Measurements from ENCODE around the gene CD8B.

Gene CD8B

DNA sequence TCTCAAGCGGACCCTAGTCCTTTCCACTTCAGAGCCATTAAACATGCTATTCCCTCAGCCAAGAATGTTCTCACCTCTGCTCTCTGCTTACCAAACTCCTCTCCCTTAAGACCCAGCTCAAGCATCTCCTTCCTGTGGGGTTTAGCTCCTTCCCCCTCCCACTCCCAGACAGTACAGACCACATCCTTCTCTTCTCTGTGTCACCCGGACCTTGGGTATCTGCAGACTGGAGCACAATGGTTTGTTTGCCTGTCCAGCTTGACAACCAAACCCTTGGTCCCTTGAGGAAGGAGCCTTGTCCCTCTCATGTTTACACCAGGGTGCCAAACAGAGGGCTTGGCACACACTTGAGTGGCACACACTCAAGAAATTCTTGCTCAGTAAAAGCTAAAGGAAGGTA is 66.8 kb downstream of the CD8B start:
- DNase-seq: peak; percentile 8 to 40

DNA sequence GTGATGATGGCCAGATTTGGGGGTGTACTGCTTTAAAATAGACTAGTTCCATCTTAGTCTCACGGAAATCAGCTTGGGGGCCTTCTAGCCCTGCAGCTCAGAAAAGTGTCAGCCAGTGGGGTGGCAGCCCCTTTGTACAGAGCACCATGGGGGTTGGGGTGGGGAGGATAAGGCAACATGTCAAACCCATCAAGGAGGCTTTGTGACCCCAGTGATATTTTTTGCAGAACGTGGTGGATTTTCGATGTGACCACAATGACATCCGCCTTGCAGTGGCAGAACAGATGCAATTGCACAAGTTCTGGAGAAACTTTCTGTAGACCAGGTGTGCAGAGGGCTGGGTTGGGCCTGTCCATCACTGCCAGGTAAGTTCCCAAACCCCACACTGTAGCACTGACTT is 67.9 kb downstream of the CD8B start:
- peak; percentile 32 to 46 for DNase-seq

DNA sequence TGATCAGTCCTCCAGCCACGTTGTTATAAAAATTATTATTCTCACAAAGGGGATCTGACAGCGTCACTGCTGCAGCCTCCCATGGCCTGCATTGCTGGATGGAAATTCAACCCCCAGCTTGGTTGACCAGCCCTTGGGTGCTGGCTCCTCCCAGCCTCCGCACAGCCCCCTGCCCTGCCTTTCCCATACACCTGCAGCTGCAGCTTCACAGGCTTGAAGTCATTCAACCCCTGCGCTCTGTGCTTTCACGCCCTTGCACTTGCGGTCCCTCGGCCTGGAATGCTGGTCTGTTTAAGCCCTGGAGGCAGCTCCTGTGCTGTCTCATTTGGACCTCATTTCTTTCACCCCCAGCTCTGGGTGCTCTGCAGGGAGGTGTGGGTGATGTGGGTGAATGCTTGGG is 70.1 kb downstream of the CD8B start:
- DNase-seq: no peak

DNA sequence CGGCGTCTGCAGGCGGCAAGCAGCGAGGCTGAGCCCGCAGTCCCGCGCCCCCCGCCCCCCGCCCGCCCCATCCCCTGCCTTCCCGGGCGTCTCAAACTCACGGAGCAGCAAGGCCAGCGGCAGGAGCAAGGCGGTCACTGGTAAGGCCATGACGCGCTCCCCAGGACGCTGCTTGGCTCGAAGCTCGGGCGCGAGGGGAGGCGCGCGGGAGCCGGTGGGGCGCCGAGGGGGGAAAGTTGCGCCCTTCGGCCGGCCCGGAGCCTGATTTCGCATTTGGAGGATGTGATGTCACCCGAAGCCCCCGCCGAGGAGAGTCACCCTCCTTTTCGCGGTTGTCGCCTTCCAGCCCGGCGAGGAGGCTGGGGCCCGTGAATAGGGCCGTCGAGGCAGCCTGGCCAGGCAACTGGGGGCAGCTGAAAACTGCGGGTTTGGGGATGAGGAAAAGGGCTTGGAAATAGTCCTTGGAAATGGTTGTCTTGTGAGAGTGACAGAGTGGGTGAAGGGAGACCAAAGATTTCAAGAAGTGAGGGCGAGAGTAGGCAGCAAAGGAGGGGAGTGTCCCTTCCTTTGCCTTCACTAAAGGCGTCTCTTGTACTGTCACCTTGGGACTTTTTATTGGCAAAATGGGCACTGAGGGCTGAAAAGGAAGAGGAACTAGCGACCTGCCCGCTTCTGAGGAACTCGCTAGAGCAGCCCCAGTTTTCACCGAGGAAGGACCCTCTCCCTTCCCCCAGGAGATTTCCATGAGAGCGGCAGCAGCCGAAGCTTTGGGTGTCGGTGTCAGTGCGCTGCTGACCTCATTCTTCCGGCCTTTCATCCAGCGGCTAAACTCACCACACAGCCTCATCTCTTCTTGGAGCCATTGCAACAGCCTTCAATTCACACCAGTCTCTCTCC is 70.8 kb downstream of the CD8B start, which contains the start of gene CD8A:
Gene CD8A (minus strand): TSS at position 238 of the 897 bp plus-strand sequence. CDS start 88 bp downstream, at position 150.
- DNase-seq: peak; percentile 64 to 74

DNA sequence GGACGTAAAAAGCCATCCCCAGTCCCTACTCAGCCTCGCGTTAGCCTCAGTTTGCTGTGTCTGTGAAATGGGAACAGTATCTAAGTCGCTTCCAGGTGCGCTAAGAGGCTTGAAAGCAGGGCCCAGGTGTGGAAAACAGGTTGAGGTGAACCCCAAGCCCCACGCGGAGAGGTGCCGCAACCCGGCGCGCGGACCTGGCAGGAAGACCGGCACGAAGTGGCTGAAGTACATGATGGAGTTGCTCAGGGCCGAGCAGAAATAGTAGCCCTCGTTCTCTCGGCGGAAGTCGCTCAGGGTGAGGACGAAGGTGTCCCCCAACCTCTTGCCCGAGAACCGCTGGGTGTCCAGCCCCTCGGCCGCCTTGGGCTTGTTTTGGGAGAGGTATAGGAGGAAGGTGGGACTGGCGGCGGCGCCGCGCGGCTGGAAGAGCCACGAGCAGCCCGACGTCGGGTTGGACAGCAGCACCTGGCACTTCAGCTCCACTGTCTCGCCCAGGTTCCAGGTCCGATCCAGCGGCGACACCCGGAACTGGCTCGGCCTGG is 71.5 kb downstream of the CD8B start:
- DNase-seq: peak in 1 of 2 donors; percentile 4

GRCh38 chr2:86789687-86790133 is 72.0 kb downstream of the CD8B start:
- DNase-seq: no peak

DNA sequence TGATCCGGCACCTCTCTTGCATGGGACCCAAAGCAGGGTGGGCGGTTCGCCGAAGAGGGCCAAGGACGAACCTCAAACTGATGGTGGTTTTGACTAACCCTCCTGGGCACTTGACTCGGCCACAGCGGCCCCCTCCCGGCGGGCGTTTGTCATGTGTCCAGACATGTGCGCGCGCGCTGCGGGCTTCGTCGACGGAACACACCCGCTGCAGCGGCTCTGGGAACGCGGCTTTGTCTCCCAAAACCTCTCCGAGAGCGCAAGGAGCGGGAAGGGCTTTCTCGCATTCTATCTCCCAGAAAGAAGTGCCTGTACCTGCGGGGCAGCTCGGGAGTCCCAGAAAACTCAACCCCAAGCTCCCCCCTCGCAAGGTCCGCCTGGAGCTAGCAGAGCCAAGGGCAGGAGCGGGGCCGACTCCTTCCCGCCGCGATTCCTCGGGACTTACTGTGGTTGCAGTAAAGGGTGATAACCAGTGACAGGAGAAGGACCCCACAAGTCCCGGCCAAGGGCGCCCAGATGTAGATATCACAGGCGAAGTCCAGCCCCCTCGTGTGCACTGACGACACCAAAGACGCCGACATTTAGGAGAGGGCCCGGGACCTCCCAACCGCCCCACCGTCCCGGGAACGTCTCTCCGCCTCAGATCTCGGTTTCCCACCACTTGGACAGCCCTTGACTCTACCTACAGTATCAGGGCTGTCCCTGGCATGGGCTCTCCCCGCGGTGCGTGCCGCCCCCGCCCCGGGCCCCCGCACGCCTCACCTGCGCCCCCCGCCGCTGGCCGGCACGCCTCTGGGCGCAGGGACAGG is 72.6 kb downstream of the CD8B start:
- DNase-seq: peak; percentile 17 to 42

DNA sequence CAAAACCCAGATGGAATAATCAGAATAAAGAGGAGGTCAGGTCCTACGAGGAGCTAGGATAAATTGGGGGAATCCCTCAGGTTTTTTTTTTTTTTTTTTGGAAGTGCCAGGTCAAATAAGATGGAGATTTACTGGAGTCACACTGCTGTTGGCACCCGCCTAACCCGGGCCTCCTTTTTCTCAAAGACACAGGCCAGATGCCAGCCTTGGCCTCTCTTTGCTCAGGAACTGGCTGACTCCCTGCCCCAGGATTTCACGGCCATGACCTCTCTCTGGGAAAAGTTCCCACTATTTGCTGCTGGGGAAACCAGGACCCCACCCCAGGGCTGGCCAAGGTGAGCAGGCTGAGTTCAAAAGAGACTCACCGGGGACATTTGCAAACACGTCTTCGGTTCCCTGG is 73.5 kb downstream of the CD8B start:
- DNase-seq: no peak

- peak; percentile 29 to 58 for DNase-seq
Measured at GRCh38 chr2:86787736-86788135, 74.0 kb downstream of the CD8B start.

DNA sequence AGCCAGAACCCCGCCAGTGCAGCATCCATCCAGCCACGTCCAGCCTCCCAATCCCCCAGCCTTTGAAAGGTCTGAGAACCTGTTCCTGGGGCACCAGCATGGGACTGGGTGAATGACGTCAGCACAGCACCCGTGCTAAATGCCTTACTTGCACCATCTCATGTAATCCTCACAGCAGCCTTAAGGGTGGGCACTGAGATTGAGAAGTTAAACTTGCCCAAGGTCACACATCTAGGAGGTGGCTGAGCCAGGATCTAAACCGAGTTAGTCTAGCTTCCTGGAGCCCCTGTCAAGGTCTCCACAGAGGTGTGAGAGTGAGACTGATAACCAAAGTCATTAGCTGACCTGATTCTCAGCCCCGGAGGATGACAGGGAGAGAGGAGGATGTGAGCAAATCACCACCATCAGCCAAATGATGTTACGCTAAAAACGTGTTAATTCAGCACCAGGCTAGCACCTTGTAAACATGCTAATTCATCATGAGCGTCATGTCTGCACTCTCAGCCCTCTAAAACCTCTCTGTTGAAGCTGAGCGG is 75.6 kb downstream of the CD8B start:
- peak; percentile 73 to 86 for DNase-seq

- peak; percentile 72 to 79 for DNase-seq
Measured at GRCh38 chr2:86785456-86785855, 76.2 kb downstream of the CD8B start.

GRCh38 chr2:86783615-86784339 is 77.9 kb downstream of the CD8B start:
- peak in 1 of 2 donors; percentile 19 for DNase-seq

GRCh38 chr2:86782748-86783147 is 78.9 kb downstream of the CD8B start:
- DNase-seq: no peak

DNA sequence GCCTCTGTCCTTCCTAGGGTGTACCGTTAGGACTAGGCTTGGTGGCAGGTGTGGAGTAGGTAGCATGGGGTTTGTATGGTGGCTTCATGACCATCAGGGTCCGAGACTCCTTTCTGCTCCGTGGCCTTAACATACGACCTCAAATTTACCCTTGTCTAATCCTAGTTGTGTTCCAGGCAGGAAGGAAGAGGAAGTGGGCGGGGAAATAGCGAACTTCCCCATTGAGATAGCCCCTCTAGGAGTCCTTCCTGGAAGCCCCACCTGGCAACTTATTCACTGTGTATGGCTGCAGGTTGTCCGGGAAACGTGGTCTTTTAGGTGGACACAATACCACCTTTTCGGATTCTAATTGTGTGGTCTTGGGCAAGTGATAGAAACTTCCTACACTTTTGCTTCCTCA is 80.3 kb downstream of the CD8B start:
- DNase-seq: no peak

DNA sequence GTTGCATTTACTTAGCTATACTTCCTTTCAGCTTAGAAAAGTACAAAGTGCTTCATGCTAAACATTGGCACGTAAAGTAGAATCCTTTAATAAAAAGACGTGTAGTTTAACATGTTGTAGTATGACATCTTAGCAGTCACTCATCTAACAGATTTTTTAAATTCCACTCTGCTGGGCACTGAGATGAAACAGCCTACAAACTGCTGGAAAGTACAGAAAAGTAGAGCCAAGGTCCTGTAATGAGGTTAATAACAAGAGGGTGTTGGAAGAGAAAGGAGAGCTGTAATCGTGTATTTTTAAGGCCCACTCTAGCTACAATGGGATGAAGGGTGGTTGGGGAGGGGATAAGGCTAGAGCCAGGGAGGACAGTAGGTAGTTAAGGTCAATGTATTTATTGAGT is 81.7 kb downstream of the CD8B start:
- no peak for DNase-seq

DNA sequence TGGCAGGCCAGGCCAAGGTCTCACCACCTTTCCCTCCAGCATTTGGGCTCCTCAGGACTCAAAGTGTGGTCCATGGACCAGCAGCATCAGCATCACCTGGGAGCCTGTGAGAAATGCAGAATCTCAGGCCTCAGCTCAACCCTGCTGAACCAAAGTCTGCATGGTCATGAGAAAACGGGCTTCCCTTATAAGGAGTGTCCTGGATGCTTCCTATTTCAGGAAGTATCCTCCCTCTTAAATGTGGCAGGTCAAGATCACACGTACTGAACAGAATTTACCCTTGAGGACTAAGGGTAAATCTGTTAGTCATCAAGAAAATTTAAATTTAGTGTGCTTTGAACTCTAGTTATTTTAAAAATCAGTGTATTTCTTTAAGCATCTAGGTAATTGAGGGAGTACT is 82.7 kb downstream of the CD8B start:
- no peak for DNase-seq

DNA sequence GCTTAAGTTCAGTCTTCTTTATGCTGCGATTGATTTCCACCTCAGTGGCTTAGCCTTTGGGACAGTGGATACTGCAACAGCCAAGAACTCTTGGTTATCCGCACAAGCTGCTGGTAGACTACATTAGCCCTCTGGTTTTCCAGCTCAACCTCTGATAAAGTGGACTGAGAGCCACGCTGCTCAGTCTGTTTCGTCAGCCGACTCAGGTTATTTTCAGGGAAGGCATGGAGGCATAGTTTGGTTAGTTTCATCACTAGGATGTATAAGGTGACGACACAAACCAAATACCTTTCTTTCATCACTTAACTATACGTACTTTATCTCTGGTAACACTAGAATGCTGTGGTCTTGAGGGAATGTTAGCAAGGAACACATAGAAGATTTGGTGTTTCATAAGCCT is 85.2 kb downstream of the CD8B start:
- DNase-seq: no peak

DNA sequence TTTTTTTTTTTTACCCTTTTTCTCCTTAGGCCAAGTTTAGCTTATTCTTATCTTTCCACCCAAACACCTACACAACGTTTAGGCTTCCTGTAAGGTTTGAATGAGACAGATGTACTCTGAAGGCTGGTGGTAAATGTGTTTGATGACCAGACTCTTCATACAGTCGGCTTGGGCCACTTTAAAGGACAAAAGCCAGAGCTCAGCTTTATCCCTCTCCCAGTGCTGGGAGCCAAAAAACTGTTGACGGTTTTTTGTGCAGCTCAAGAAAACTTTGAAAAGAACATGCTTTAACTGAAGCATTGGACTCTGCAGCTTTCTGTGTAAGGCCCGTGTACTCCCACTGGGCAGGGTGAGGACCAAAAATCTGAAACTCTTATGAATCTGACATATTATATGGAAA is 86.3 kb downstream of the CD8B start:
- DNase-seq: no peak

DNA sequence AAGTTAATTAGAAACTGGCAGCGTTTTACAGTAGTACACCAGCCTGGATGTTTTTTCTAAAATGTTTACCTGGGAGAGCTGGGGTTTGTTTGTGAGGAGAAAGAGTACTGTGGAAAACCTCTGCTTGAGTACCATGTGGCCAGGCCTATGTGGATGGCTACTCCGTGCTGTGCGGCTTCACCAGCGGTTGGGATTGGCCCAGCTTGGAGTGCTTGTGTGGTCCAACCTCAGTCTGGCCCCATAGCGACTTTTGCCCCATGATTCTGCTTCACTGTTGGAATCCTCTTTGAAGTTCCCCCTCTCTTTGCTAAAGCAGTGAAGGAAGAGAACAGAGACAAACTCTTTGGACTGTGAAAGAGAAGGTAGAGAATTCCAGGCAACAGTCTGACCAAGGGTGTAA is 86.8 kb downstream of the CD8B start:
- no peak for DNase-seq

GRCh38 chr2:86772611-86773010 is 89.1 kb downstream of the CD8B start:
- DNase-seq: no peak

DNA sequence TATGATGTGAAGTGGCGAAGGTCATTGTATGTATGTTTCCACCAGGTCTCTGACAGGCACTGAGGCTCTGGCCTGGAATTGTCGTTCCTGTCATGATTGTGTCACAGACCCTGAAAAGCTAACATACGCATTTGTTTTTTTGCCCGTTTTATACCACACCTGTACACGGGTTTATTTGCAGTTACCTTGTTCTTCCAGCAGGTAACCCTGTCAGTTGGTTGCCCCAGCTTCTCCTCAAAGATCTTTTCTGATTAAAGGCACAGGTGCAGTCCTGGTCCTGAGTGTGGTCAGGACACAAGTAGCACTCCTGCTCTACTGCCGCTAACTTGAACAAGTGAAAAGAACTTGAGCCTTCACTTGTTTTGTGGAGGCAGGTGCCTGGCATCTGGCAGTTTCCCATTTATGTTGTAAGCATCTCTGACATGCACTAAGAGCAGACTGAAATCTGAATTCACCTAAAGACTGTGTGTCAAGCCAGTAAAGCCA is 90.8 kb downstream of the CD8B start:
- no peak for DNase-seq

DNA sequence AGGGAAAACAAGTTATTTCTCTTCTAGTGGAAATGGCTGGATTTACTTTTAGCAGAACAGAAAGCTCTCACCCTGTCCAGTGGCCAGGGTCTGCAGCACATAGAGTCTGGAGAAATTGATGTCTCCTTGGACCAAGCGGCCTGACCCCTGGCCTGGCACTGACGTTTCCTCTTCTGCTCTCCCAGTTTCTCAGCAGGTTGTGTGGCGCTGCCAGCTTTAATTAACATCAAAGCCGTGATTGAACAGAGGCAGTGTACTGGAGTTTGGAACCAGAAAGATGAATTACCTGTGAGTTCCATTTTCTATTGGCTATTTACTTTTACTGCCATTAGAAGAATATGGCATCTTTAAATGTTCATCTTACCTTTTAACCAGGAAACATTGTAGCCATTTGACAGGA is 91.8 kb downstream of the CD8B start:
- DNase-seq: no peak
